Measurements from ENCODE around the gene CAMTA1.

CAMTA1 gene

GRCh38 chr1:7287013-7287412 is 501.8 kb downstream of the CAMTA1 start:
- DNase-seq (ENCODE audit: low spot score), result no peak

DNA sequence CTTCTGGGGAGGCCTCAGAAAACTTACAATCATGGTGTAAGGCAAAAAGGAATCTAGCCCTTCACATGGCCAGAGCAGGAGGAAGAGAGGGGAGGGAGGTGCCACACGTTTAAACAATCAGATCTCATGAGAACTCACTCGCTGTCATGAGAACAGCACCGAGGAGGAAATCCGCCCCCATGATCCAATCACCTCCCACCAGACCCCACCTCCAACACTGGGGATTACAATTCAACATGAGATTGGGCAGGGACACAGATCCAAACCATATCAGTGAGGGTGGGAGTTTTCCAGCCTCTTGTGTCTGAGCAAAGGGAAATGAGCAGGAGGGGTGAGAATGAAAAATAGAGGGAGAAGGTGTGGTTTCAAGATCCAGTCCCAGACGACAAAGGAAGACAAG is 503.7 kb downstream of the CAMTA1 start:
- no peak for DNase-seq (ENCODE audit: low spot score)

- no peak for DNase-seq (ENCODE audit: low spot score)
Observed at GRCh38 chr1:7289694-7290093, 504.4 kb downstream of the CAMTA1 start.

GRCh38 chr1:7290971-7291970 is 506.0 kb downstream of the CAMTA1 start:
- DNase-seq (ENCODE audit: low spot score), result no peak

GRCh38 chr1:7292036-7292681 is 506.9 kb downstream of the CAMTA1 start:
- no peak for DNase-seq (ENCODE audit: low spot score)

DNA sequence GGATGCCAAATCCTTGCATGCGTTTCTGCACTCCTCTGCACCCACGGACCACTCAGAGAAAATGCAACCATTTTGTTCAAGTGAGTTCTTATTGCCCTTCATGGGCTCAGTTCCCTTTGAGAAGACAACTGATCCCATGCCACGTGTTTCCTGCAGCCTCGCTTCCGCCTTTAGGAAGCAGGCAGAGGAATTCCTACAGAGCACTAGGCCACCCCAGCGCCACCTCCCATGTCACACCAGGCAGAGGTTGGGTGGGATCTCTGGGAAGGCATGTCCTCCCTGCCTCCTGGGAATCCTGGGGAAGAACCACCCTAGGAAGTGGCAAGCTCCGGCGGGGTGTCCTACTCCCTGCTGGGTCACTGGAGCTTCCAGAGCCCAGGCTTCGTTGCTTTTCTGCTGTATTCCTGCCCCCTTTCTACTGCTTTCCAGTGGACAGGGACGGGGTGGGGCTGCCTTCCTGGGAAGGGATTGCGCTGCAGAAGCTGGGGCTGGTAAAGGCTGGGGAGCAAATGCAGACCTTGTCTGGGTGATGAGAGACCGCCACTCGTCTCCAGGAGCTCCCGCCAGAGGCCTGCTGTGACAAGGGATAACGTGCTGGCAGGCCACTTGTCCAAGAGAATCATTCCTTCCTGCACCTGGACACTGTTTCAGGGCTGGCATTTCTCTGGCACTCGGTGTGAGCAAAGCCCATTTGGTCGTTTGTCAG is 507.6 kb downstream of the CAMTA1 start:
- no peak for DNase-seq (ENCODE audit: low spot score)

GRCh38 chr1:7293702-7294629 is 508.7 kb downstream of the CAMTA1 start:
- DNase-seq (ENCODE audit: low spot score), result no peak

GRCh38 chr1:7294636-7295035 is 509.4 kb downstream of the CAMTA1 start:
- no peak for DNase-seq (ENCODE audit: low spot score)

DNA sequence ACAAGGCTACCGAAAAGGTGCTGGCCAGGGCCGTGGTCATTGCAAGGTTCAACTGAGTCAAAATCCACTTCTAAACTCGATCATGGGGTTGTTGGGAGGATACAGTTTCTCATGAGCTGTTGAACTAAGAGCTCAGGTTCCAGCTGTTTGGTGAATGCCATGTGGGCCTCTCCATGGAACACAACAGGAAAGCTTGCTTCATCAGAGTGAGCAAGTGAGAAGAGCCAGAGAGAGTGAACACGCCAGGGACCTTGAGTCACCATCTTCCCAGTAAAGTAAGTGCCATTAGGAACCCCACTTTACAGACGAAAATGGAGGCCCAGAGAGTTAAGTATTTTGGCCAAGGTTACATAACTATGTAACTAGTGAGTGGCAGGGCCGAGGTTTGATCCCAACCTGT is 510.7 kb downstream of the CAMTA1 start:
- DNase-seq (ENCODE audit: low spot score), result no peak

GRCh38 chr1:7296968-7297367 is 511.7 kb downstream of the CAMTA1 start:
- no peak for DNase-seq (ENCODE audit: low spot score)

DNA sequence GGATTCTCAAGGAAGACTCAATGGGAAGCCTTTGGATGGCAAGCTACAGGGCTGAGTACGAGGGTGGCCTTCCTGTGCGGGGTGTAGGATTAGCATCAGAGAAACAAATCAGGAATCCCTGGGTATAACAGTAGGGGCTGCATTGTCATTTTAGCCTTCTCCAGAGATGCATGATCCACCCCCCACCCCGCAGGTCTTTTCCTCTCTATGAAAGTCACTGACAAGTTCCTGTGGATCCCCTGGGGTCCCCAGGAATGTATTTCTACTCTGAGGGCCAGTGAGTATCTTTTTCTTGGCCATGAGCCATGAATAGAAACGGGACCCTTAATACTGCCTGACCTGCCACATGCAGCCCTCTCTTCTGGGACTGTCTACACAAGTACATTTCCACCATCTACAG is 512.9 kb downstream of the CAMTA1 start:
- DNase-seq (ENCODE audit: low spot score), result no peak

GRCh38 chr1:7298749-7299151 is 513.5 kb downstream of the CAMTA1 start:
- DNase-seq (ENCODE audit: low spot score), result no peak

GRCh38 chr1:7299329-7299799 is 514.1 kb downstream of the CAMTA1 start:
- DNase-seq (ENCODE audit: low spot score), result no peak

DNA sequence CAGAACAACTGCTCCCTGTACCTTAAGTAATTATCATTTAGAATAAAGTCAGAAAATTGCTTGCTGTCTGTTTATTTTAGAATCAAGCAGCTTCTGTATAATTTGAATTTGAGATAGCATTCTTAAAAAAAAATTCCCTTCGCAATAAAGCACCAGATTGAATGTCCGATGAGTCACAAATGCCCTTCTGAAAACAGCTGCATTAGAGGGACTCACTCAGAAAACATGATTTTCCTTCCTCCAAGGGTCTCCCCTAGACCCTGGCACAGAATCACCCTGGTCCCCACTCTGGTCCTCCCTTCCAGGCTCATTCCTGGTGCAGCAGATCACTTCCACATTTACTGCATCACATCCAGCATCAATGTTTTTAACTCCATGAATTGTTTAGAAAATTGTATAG is 514.7 kb downstream of the CAMTA1 start:
- DNase-seq (ENCODE audit: low spot score), result no peak

DNA sequence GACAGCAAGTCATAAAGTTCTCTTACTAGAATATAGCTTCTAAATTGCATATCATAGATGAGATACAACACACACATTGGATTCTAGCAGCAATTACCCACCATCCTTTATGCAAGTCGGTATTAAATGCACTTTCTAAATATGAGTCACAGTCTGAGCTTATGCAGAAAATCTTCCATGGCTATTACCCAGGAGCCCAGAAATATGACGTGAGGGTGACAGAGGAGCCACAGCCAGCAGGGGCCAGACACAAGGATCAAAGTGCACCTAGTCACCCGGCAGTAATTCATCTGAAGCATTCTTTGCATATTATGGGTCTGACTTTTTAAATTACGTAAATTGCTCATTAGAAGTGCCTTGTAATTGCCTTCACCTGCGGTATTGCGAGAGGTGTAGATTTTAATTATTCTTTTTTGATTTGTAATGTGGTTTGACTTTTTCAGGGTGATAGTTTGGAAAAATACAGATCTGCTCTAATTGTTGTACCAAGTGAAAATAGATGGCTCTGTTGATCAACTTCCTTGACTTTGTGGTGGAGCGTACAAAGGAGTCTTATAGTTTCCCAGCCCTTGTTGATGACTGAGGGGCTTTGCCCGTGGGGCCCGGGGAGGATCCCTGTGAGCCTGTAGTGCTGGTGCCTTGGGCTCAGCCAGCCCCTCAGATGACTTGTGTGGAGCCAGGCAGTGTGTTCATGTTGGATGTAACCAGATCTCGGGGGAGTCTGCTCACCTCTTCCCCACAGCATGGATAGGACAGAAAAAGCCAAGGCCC is 515.8 kb downstream of the CAMTA1 start:
- no peak for DNase-seq (ENCODE audit: low spot score)

- DNase-seq (ENCODE audit: low spot score), result no peak
Observed at GRCh38 chr1:7301664-7301981, 516.4 kb downstream of the CAMTA1 start.

- DNase-seq (ENCODE audit: low spot score), result no peak
Observed at GRCh38 chr1:7302126-7302525, 516.9 kb downstream of the CAMTA1 start.

- DNase-seq (ENCODE audit: low spot score), result no peak
Observed at GRCh38 chr1:7302873-7303272, 517.6 kb downstream of the CAMTA1 start.

- DNase-seq (ENCODE audit: low spot score), result no peak
Observed at GRCh38 chr1:7303554-7304317, 518.5 kb downstream of the CAMTA1 start.

GRCh38 chr1:7313081-7313546 is 527.9 kb downstream of the CAMTA1 start:
- DNase-seq (ENCODE audit: low spot score), result no peak

All from HuH-7.5 (cell line).